GM19328 (cell line): ENCODE results near the gene DCAF17.
A peak's percentile ranks its signal among the peaks of the same experiment; 100 is the strongest.

Source experiments
- ATAC-seq: cut with Tn5 transposase; IDR thresholded peaks from one replicate; pipeline ENCODE4 v1.9.1; 2021; ENCODE audit warnings: mild to moderate bottlenecking, moderate library complexity; ENCODE audit not compliant: unreplicated experiment

The DCAF17 gene

GRCh38 chr2:171434013-171434989, at the start of gene DCAF17:
Gene DCAF17, plus strand, starts transcription at chr2:171434226. Its CDS starts 352 bp downstream, at chr2:171434578.
- peak; percentile 87 for ATAC-seq

GRCh38 chr2:171386627-171387026, 47.4 kb upstream of the DCAF17 start:
- ATAC-seq, result no peak

- ATAC-seq, result no peak
Measured at GRCh38 chr2:171387052-171387451, 47.0 kb upstream of the DCAF17 start.

GRCh38 chr2:171389325-171389724, 44.7 kb upstream of the DCAF17 start:
- no peak for ATAC-seq

GRCh38 chr2:171389780-171390179, 44.2 kb upstream of the DCAF17 start:
- no peak for ATAC-seq

- ATAC-seq, result no peak
Measured at GRCh38 chr2:171390941-171391516, 43.0 kb upstream of the DCAF17 start.

- ATAC-seq, result no peak
Measured at GRCh38 chr2:171391532-171391931, 42.5 kb upstream of the DCAF17 start.

- no peak for ATAC-seq
Measured at GRCh38 chr2:171393487-171393886, 40.5 kb upstream of the DCAF17 start.

GRCh38 chr2:171394164-171394740, 39.8 kb upstream of the DCAF17 start:
- no peak for ATAC-seq

- no peak for ATAC-seq
Measured at GRCh38 chr2:171399292-171399691, 34.7 kb upstream of the DCAF17 start.

- no peak for ATAC-seq
Measured at GRCh38 chr2:171400395-171400794, 33.6 kb upstream of the DCAF17 start.

GRCh38 chr2:171401947-171402346, 32.1 kb upstream of the DCAF17 start:
- no peak for ATAC-seq

- ATAC-seq, result no peak
Measured at GRCh38 chr2:171402906-171403580, 31.0 kb upstream of the DCAF17 start.

- no peak for ATAC-seq
Measured at GRCh38 chr2:171404261-171404660, 29.8 kb upstream of the DCAF17 start.

GRCh38 chr2:171404719-171405118, 29.3 kb upstream of the DCAF17 start:
- no peak for ATAC-seq

- no peak for ATAC-seq
Measured at GRCh38 chr2:171405546-171405945, 28.5 kb upstream of the DCAF17 start.

- peak; percentile 43 for ATAC-seq
Measured at GRCh38 chr2:171406044-171406443, 28.0 kb upstream of the DCAF17 start.

- ATAC-seq, result peak; percentile 50
Measured at GRCh38 chr2:171407030-171407675, 26.9 kb upstream of the DCAF17 start.

- ATAC-seq, result no peak
Measured at GRCh38 chr2:171407676-171408044, 26.4 kb upstream of the DCAF17 start.

GRCh38 chr2:171409436-171409971, 24.5 kb upstream of the DCAF17 start:
- ATAC-seq, result no peak
